IMR-90 (cell line): ENCODE data around the gene FBXW4. TPM values are rescaled to one million over a fixed set of nuclear protein-coding genes. Genes with fewer than 3 reads are reported as not detected.

Experiments
- ATAC-seq: fragments of 200-7000 bp; cut with Tn5 transposase; 2 replicates; pipeline ENCODE4 v1.9.1; 2020; ENCODE audit warnings: low read depth, mild to moderate bottlenecking, moderate library complexity
- BruUV-seq: library from RNA; stranded (reverse); fragments of 400-500 nt; replicated peaks from 2 replicates; lab custom pipeline; 2021; lab: Mats Ljungman, UMichigan
- CTCF ChIA-PET: fragments of 300-600 bp; formaldehyde crosslinking; extraction: SDS; loops from one replicate; lab custom pipeline; 2021; ENCODE audit warnings: antibody characterized with exemption; lab: Yijun Ruan, JAX
- POLR2A ChIA-PET: fragments of 300-600 bp; sonication (Branson Sonifier 250); formaldehyde crosslinking; loops from one replicate; lab custom pipeline; 2022; ENCODE audit warnings: antibody characterized with exemption; ENCODE audit not compliant: unreplicated experiment; lab: Charles Lee
- DNase-seq: peaks from one replicate; pipeline ENCODE4 v3.0.0; 2013
- H2AFZ ChIP-seq: replicated peaks from 2 replicates; pipeline ENCODE3; 2013; ENCODE audit warnings: low read length, mild to moderate bottlenecking; ENCODE audit not compliant: poor library complexity
- H2AK5ac ChIP-seq: 2 replicates; pipeline ENCODE4 v1.6.1; 2013; ENCODE audit warnings: low read depth, low read length, inconsistent platforms
- H2AK9ac ChIP-seq: replicated peaks from 2 replicates; pipeline ENCODE3; 2013; ENCODE audit warnings: mild to moderate bottlenecking, low read depth, low read length, moderate library complexity; ENCODE audit not compliant: poor library complexity
- H2BK120ac ChIP-seq: 2 replicates; pipeline ENCODE4 v1.6.1; 2013; ENCODE audit warnings: low read depth, low read length, inconsistent platforms
- H2BK15ac ChIP-seq: 3 replicates; pipeline ENCODE4 v1.6.1; 2013; ENCODE audit warnings: low read depth, low read length, inconsistent platforms
- H2BK20ac ChIP-seq: 2 replicates; pipeline ENCODE4 v1.6.1; 2013; ENCODE audit warnings: low read depth, mild to moderate bottlenecking, inconsistent platforms, low read length, moderate library complexity
- H2BK5ac ChIP-seq: 2 replicates; pipeline ENCODE4 v1.6.1; 2013; ENCODE audit warnings: mild to moderate bottlenecking, low read depth, low read length, inconsistent platforms; ENCODE audit not compliant: poor library complexity, severe bottlenecking
- H3K14ac ChIP-seq: replicated peaks from 2 replicates; pipeline ENCODE4 v1.6.1; 2013; ENCODE audit warnings: low read depth, low read length, inconsistent platforms
- H3K18ac ChIP-seq: 2 replicates; pipeline ENCODE4 v1.6.1; 2013; ENCODE audit warnings: low read depth, low read length, control low read depth
- H3K23ac ChIP-seq: 2 replicates; pipeline ENCODE4 v1.6.1; 2013; ENCODE audit warnings: low read depth, low read length, inconsistent platforms
- H3K27ac ChIP-seq: 2 replicates; pipeline ENCODE4 v1.5.1; 2013; ENCODE audit warnings: mild to moderate bottlenecking, control low read depth, low read length; ENCODE audit not compliant: insufficient read depth
- H3K27me3 ChIP-seq: 2 replicates; pipeline ENCODE4 v1.6.1; 2013; ENCODE audit warnings: low read length; ENCODE audit not compliant: control insufficient read depth, insufficient read depth
- H3K36me3 ChIP-seq: 2 replicates; pipeline ENCODE4 v1.6.1; 2013; ENCODE audit warnings: low read length, mixed read lengths; ENCODE audit not compliant: control insufficient read depth, insufficient read depth
- H3K4ac ChIP-seq: 2 replicates; pipeline ENCODE4 v1.6.1; 2013; ENCODE audit warnings: low read depth, low read length, inconsistent platforms
- H3K4me1 ChIP-seq: 2 replicates; pipeline ENCODE4 v1.6.1; 2013; ENCODE audit warnings: low read length, mixed read lengths; ENCODE audit not compliant: control insufficient read depth, insufficient read depth
- H3K4me2 ChIP-seq: 2 replicates; pipeline ENCODE4 v1.6.1; 2013; ENCODE audit warnings: low read depth, mild to moderate bottlenecking, control low read depth, low read length, moderate library complexity
- H3K4me3 ChIP-seq: 2 replicates; pipeline ENCODE4 v1.5.1; 2013; ENCODE audit warnings: low read depth, mild to moderate bottlenecking, control low read depth, low read length, moderate library complexity; ENCODE audit not compliant: insufficient read depth
- H3K56ac ChIP-seq: 2 replicates; pipeline ENCODE4 v1.6.1; 2013; ENCODE audit warnings: low read length, inconsistent platforms; ENCODE audit not compliant: insufficient read depth; ENCODE audit errors: extremely low read depth
- H3K79me1 ChIP-seq, 2 experiments: 2 replicates each; pipeline ENCODE4 v1.6.1; 2013; ENCODE audit warnings: low read length in 2 of 2, inconsistent platforms in 1 of 2, low read depth in 1 of 2
- H3K9ac ChIP-seq: 2 replicates; pipeline ENCODE4 v1.6.1; 2013; ENCODE audit warnings: low read depth, low read length, control low read depth
- H3K9me1 ChIP-seq: 2 replicates; pipeline ENCODE4 v1.6.1; 2013; ENCODE audit warnings: low read length, inconsistent platforms; ENCODE audit not compliant: insufficient read depth
- H3K9me3 ChIP-seq: 2 replicates; pipeline ENCODE4 v1.6.1; 2013; ENCODE audit warnings: low read length; ENCODE audit not compliant: control insufficient read depth, insufficient read depth
- H4K20me1 ChIP-seq: 2 replicates; pipeline ENCODE4 v1.6.1; 2013; ENCODE audit warnings: low read length, inconsistent platforms; ENCODE audit not compliant: insufficient read depth
- H4K5ac ChIP-seq: 2 replicates; pipeline ENCODE4 v1.6.1; 2013; ENCODE audit warnings: mild to moderate bottlenecking, low read depth, low read length, control low read depth
- H4K8ac ChIP-seq, 2 experiments: 2 replicates each; pipeline ENCODE4 v1.6.1; 2013; ENCODE audit warnings: low read depth in 2 of 2, low read length in 2 of 2, control low read depth in 1 of 2, inconsistent platforms in 1 of 2
- H4K91ac ChIP-seq: 2 replicates; pipeline ENCODE4 v1.6.1; 2013; ENCODE audit warnings: low read depth, low read length, inconsistent platforms; ENCODE audit not compliant: insufficient read depth
- BHLHE40 ChIP-seq: fragments of 150-350 bp; IDR thresholded peaks from 2 replicates; pipeline ENCODE4 v1.6.1; 2016; ENCODE audit warnings: mild to moderate bottlenecking, low read depth, low read length
- CEBPB ChIP-seq: IDR thresholded peaks from 2 replicates; pipeline ENCODE4 v1.6.1; 2012; ENCODE audit warnings: low read depth, low read length, improper control_type of control experiment
- CHD1 ChIP-seq: IDR thresholded peaks from 2 replicates; pipeline ENCODE4 v1.6.1; 2012; ENCODE audit warnings: low read depth, low read length, improper control_type of control experiment
- CTCF ChIP-seq: conservative IDR thresholded peaks from 2 replicates; pipeline ENCODE4 v1.5.1; 2012; ENCODE audit warnings: mild to moderate bottlenecking, low read depth, low read length, improper control_type of control experiment
- ELK1 ChIP-seq: fragments of 150-350 bp; IDR thresholded peaks from 2 replicates; pipeline ENCODE4 v1.6.1; 2016; ENCODE audit warnings: low read depth, mild to moderate bottlenecking, low read length, moderate library complexity, borderline replicate concordance
- FOS ChIP-seq: fragments of 150-350 bp; IDR thresholded peaks from 2 replicates; pipeline ENCODE4 v1.6.1; 2016; ENCODE audit warnings: low read depth, low read length
- MAFK ChIP-seq: IDR thresholded peaks from 2 replicates; pipeline ENCODE4 v1.6.1; 2012; ENCODE audit warnings: low read depth, low read length, improper control_type of control experiment
- MAZ ChIP-seq: IDR thresholded peaks from 2 replicates; pipeline ENCODE4 v1.6.1; 2012; ENCODE audit warnings: low read depth, mild to moderate bottlenecking, low read length, improper control_type of control experiment, moderate library complexity, borderline replicate concordance
- MXI1 ChIP-seq: IDR thresholded peaks from 2 replicates; pipeline ENCODE4 v1.6.1; 2012; ENCODE audit warnings: low read depth, mild to moderate bottlenecking, low read length, moderate library complexity, borderline replicate concordance
- NFE2L2 ChIP-seq: fragments of 150-350 bp; IDR thresholded peaks from 2 replicates; pipeline ENCODE4 v1.6.1; 2016; ENCODE audit warnings: low read depth, mild to moderate bottlenecking, low read length
- POLR2A ChIP-seq: IDR thresholded peaks from 2 replicates; pipeline ENCODE4 v1.6.1; 2012; ENCODE audit warnings: mild to moderate bottlenecking, low read depth, low read length
- RAD21 ChIP-seq: IDR thresholded peaks from 2 replicates; pipeline ENCODE4 v1.6.1; 2012; ENCODE audit warnings: low read length, improper control_type of control experiment
- RCOR1 ChIP-seq: IDR thresholded peaks from 2 replicates; pipeline ENCODE4 v1.6.1; 2012; ENCODE audit warnings: mild to moderate bottlenecking, low read length, improper control_type of control experiment; ENCODE audit not compliant: insufficient replicate concordance
- RFX5 ChIP-seq: IDR thresholded peaks from 2 replicates; pipeline ENCODE4 v1.8.0; 2012; ENCODE audit warnings: low read depth, mild to moderate bottlenecking, low read length, moderate library complexity
- SMC3 ChIP-seq: fragments of 150-350 bp; IDR thresholded peaks from 2 replicates; pipeline ENCODE4 v1.6.1; 2016; ENCODE audit warnings: low read depth, mild to moderate bottlenecking, antibody characterized with exemption, low read length, moderate library complexity
- USF2 ChIP-seq: fragments of 150-350 bp; IDR thresholded peaks from 2 replicates; pipeline ENCODE4 v1.6.1; 2017; ENCODE audit warnings: mild to moderate bottlenecking, antibody characterized with exemption, low read length, low read depth
- WGBS, 2 experiments: methylation state at CpG; one replicate each; pipeline versions ENCODE4 v1.1.5 to v1.1.7; 2013; ENCODE audit warnings: missing lambda C conversion rate in 2 of 2; ENCODE audit not compliant: insufficient read length in 1 of 2; ENCODE audit errors: extremely low coverage in 2 of 2; 5-methylcytosine and 5-hydroxymethylcytosine counted together
- dilution Hi-C: fragments of 300-500 bp; cut with HindIII; formaldehyde crosslinking; loops from one replicate; pipeline ENCODE4 v1.14.3; 2018; ENCODE audit warnings: low sequenced_read_pairs; ENCODE audit not compliant: unreplicated experiment
- in situ Hi-C: fragments of 300-500 bp; cut with MboI; formaldehyde crosslinking; loops from 3 replicates; pipeline ENCODE4 v1.14.3; 2019; ENCODE audit warnings: low sequenced_read_pairs, inconsistent platforms, mixed read lengths
- intact Hi-C: fragments of 100-400 bp; cut with micrococcal nuclease; formaldehyde crosslinking; loops from 2 replicates; pipeline ENCODE4 v1.10.0; 2022
- polyA plus RNA-seq, 3 experiments: library from polyadenylated mRNA; depleted of rRNA; stranded (reverse); fragments of >200 nt; gene quantifications; 2 replicates each; pipeline ENCODE4 v1.2.3, GENCODE V29; 2012; ENCODE audit warnings: low replicate concordance in 1 of 3
- total RNA-seq: library from RNA; depleted of rRNA; stranded (reverse); fragments of >200 nt; gene quantifications from 2 replicates; pipeline ENCODE4 v1.2.3, GENCODE V29; 2012

The FBXW4 gene
- total and polyA plus RNA-seq, 2 of the 4 experiments (the other 2 are of a cell fraction), result 19.3 to 26.7 TPM

- no peak overlapping the region for H2BK120ac ChIP-seq
- H3K27me3 ChIP-seq, result no peaks in the 10 kb centered on the region
- no peak overlapping the region for H3K4ac ChIP-seq
- H4K91ac ChIP-seq, result no peak overlapping the region
- peaks cover 4% of the 10 kb centered on the region; the same call in 1 of the 2 replicates for H4K20me1 ChIP-seq
- peaks cover 24% of the 10 kb centered on the region for H3K36me3 ChIP-seq
- in situ Hi-C loops, result no loop called here
- no peak overlapping the region for H2AK5ac ChIP-seq
- no peak overlapping the region for H3K27ac ChIP-seq
- intact Hi-C loops, result no loop called here
- H3K14ac ChIP-seq, result no peak overlapping the region
- CTCF ChIA-PET, result no interaction called here
- no peak overlapping the region for H2BK20ac ChIP-seq
- whole genome bisulfite sequencing, 2 experiments, result no CpG with 5 or more reads among the region's 2 CpGs
- H3K4me2 ChIP-seq, result no peak overlapping the region
- H3K9me1 ChIP-seq, result 0 out of 2 replicates have a peak, but pooled peaks cover 5% of the 10 kb centered on the region
- no peaks in the 10 kb centered on the region for H3K4me1 ChIP-seq
- H4K8ac ChIP-seq, result no peak overlapping the region
- TF ChIP-seq CEBPB (no peak), CTCF (no peak), MAZ (no peak), RCOR1 (no peak), CHD1 (no peak), NFE2L2 (no peak), SMC3 (no peak), ELK1 (no peak), FOS (no peak), POLR2A (no peak), MAFK (no peak), RFX5 (no peak), RAD21 (no peak), USF2 (no peak), MXI1 (no peak), BHLHE40 (no peak)
- H3K18ac ChIP-seq, result no peak overlapping the region
- H2BK15ac ChIP-seq, result no peak overlapping the region
- H3K56ac ChIP-seq, result no peak overlapping the region
- dilution Hi-C loops, result no loop called here
- ATAC-seq, result no peak
- no TSS peak for BruUV-seq
- H3K4me3 ChIP-seq, result no peak overlapping the region
- no peak overlapping the region for H4K5ac ChIP-seq
- no peak for DNase-seq
- H3K23ac ChIP-seq, result no peak overlapping the region
- H3K9me3 ChIP-seq, result no peaks in the 10 kb centered on the region
- no peak overlapping the region for H2BK5ac ChIP-seq
- peaks cover 4 to 5% of the 10 kb centered on the region in 2 experiments; a peak in 2 of 4 replicates for H3K79me1 ChIP-seq
- H3K9ac ChIP-seq, result no peak overlapping the region
- POLR2A ChIA-PET, result no interaction called here
- no peak overlapping the region for H2AFZ ChIP-seq
- H2AK9ac ChIP-seq, result no peak overlapping the region
Measured at GRCh38 chr10:101675115-101675514, 19.9 kb downstream of the FBXW4 start.
